ENCODE results near the gene CGNL1.

Gene CGNL1

DNA sequence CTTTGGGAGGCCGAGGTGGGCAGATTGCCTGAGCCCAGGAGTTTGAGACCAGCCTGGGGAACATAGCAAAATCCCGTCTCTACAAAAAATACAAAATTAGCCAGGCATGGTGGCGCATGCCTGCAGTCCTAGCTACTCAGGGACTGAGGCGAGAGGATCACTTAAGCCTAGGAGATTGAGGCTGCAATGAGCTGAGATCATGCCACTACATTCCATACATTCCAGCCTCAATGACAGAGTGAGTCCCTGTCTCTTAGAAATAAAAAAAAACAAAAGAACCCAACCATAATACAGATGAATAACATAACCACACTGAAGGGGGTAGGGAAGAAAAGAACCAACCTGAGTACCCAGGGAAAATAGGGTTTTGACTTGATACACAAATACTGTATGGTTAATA, 19.7 kb upstream of the CGNL1 start:
- no peak overlapping the region for H3K27ac ChIP-seq
- peak; percentile 68 for DNase-seq
- no peak overlapping the region for H3K4me3 ChIP-seq (ENCODE audit: low read depth, low read length)
- no peaks in the 10 kb centered on the region for H3K27me3 ChIP-seq (replicated peaks)
- TF ChIP-seq, protein P1, sequence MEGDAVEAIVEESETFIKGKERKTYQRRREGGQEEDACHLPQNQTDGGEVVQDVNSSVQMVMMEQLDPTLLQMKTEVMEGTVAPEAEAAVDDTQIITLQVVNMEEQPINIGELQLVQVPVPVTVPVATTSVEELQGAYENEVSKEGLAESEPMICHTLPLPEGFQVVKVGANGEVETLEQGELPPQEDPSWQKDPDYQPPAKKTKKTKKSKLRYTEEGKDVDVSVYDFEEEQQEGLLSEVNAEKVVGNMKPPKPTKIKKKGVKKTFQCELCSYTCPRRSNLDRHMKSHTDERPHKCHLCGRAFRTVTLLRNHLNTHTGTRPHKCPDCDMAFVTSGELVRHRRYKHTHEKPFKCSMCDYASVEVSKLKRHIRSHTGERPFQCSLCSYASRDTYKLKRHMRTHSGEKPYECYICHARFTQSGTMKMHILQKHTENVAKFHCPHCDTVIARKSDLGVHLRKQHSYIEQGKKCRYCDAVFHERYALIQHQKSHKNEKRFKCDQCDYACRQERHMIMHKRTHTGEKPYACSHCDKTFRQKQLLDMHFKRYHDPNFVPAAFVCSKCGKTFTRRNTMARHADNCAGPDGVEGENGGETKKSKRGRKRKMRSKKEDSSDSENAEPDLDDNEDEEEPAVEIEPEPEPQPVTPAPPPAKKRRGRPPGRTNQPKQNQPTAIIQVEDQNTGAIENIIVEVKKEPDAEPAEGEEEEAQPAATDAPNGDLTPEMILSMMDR (IDR thresholded peaks at IDR 0.05; ENCODE audit: low read depth, low read length, missing control alignments) = no peak
- H3K36me3 ChIP-seq (replicated peaks) = no peaks in the 10 kb centered on the region
- in situ Hi-C loops (cut with HindIII; ENCODE audit: low pct_ligation_motif_present, low sequenced_read_pairs) = no loop called here

GRCh38 chr15:57357799-57358198, 18.5 kb upstream of the CGNL1 start:
- in situ Hi-C loops (cut with HindIII; ENCODE audit: low pct_ligation_motif_present, low sequenced_read_pairs) = no loop called here
- TF ChIP-seq, protein P1 (IDR thresholded peaks at IDR 0.05; ENCODE audit: low read depth, low read length, missing control alignments) = no peak
- H3K4me3 ChIP-seq (ENCODE audit: low read depth, low read length) = no peak overlapping the region
- H3K27ac ChIP-seq = no peak overlapping the region
- DNase-seq = no peak
- no peaks in the 10 kb centered on the region for H3K36me3 ChIP-seq (replicated peaks)
- H3K27me3 ChIP-seq (replicated peaks) = no peaks in the 10 kb centered on the region

- H3K27ac ChIP-seq = no peak overlapping the region
- no peak for DNase-seq
- no peaks in the 10 kb centered on the region for H3K27me3 ChIP-seq (replicated peaks)
- H3K36me3 ChIP-seq (replicated peaks) = no peaks in the 10 kb centered on the region
- TF ChIP-seq, protein P1 (IDR thresholded peaks at IDR 0.05; ENCODE audit: low read depth, low read length, missing control alignments) = no peak
- H3K4me3 ChIP-seq (ENCODE audit: low read depth, low read length) = no peak overlapping the region
- in situ Hi-C loops (cut with HindIII; ENCODE audit: low pct_ligation_motif_present, low sequenced_read_pairs) = no loop called here
These were observed 17.7 kb upstream of the CGNL1 start for GRCh38 chr15:57358571-57358970.

DNA sequence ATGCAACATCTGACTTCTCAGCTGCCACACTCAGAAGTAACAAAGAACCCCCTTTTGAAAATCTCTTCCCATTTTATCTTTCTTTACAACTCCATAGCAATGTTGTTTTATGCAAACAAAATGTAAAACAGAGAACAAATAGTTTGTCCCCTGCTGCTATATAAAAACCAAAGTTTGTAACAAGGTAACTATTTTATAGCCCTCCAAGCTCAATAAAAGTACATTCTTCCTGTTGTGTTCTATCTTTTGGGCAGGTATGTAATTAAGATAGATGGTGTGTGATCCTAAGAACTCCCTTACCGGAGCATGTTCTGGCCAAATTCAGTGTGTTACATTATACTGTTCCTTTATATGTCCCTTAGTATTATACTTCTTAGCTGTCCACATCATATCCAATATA, 12.6 kb upstream of the CGNL1 start:
- TF ChIP-seq, protein P1 (IDR thresholded peaks at IDR 0.05; ENCODE audit: low read depth, low read length, missing control alignments) = no peak
- in situ Hi-C loops (cut with HindIII; ENCODE audit: low pct_ligation_motif_present, low sequenced_read_pairs) = no loop called here

DNA sequence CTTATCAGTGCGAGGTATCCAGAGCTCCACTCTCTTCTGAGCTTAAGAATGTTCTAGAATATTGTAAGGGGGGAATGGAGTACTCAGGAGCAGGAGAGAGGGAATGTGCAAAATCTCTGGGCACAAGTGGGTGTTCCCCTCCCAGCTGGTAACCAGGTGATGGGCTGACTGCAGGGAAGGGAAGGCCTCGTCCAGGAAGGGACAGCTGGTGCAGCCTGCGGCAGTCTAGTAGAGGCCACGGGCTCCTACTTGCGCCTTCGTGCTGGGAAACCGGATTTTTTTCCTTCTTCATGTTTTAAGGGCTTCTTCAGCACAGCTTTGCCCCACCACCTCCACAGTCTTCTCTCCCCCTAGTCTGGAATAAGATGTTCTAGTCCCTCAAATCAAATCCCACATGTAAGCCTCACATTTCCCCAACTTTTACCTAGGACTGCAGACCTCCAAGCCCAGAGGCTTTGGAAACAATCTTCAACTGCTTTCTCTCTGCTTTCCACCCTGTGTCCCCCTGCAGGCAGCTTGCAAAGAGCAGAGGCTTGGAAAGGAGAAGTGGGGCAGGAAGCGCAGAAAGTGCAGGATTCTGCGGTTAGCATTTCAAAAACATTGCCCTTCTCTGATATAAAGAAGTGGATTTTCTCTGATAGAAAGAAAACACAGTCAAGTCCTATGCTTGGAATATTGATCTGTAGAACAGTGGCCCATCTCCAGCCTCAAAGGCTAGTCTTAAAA, 11.9 kb upstream of the CGNL1 start:
- in situ Hi-C loops (cut with HindIII; ENCODE audit: low pct_ligation_motif_present, low sequenced_read_pairs) = no loop called here
- H3K27ac ChIP-seq = no peak overlapping the region
- TF ChIP-seq, protein P1 (IDR thresholded peaks at IDR 0.05; ENCODE audit: low read depth, low read length, missing control alignments) = peak; percentile 81
- DNase-seq = peak; percentile 39
- H3K27me3 ChIP-seq (replicated peaks) = no peaks in the 10 kb centered on the region
- H3K4me3 ChIP-seq (ENCODE audit: low read depth, low read length) = no peak overlapping the region
- H3K36me3 ChIP-seq (replicated peaks) = no peaks in the 10 kb centered on the region

More for the DNA sequence above, 12.6 kb upstream of the CGNL1 start:
- Histone ChIP-seq H3K27ac (no peak overlapping the region), H3K27me3 (replicated peaks) (no peaks in the 10 kb centered on the region), H3K4me3 (ENCODE audit: low read depth, low read length) (no peak overlapping the region), H3K36me3 (replicated peaks) (no peaks in the 10 kb centered on the region)
- DNase-seq = no peak

GRCh38 chr15:57367556-57367955, 8.7 kb upstream of the CGNL1 start:
- TF ChIP-seq, protein P1 (IDR thresholded peaks at IDR 0.05; ENCODE audit: low read depth, low read length, missing control alignments) = no peak
- in situ Hi-C loops (cut with HindIII; ENCODE audit: low pct_ligation_motif_present, low sequenced_read_pairs) = no loop called here
- Histone ChIP-seq H3K27ac (no peak overlapping the region), H3K36me3 (replicated peaks) (no peaks in the 10 kb centered on the region), H3K4me3 (ENCODE audit: low read depth, low read length) (no peak overlapping the region), H3K27me3 (replicated peaks) (no peaks in the 10 kb centered on the region)
- DNase-seq = no peak

Data from brain microvascular endothelial cell (primary cell).